ENCODE data around the gene VPS54.

Gene VPS54

GRCh38 chr2:63878486-63878885 lies 140.7 kb downstream of the VPS54 start:
- H3K27ac ChIP-seq: peak overlapping the region in 1 of 21 experiments; percentile 11
- no peak overlapping the region for H3K4me3 ChIP-seq

GRCh38 chr2:63876311-63876710 lies 142.9 kb downstream of the VPS54 start:
- no peak overlapping the region for H3K4me3 ChIP-seq
- peak overlapping the region in 7 of 21 experiments; percentile 12 to 59 (median 47) for H3K27ac ChIP-seq

GRCh38 chr2:63875559-63876245 lies 143.5 kb downstream of the VPS54 start:
- H3K4me3 ChIP-seq: no peak overlapping the region
- peak overlapping the region in 11 of 21 experiments; percentile 10 to 59 (median 37) for H3K27ac ChIP-seq

GRCh38 chr2:63875131-63875527 lies 144.1 kb downstream of the VPS54 start:
- peak overlapping the region in 4 of 21 experiments; percentile 47 to 59 (median 52) for H3K27ac ChIP-seq
- no peak overlapping the region for H3K4me3 ChIP-seq

GRCh38 chr2:63874204-63875130 lies 144.8 kb downstream of the VPS54 start:
- H3K4me3 ChIP-seq: no peak overlapping the region

GRCh38 chr2:63872571-63873328 lies 146.5 kb downstream of the VPS54 start:
- Histone ChIP-seq H3K27ac (peak overlapping the region in 1 of 21 experiments; percentile 43), H3K4me3 (no peak overlapping the region)

More at GRCh38 chr2:63874204-63875130, 144.8 kb downstream of the VPS54 start:
- H3K27ac ChIP-seq: peak overlapping the region in 1 of 21 experiments; percentile 49

GRCh38 chr2:63871864-63872263 lies 147.4 kb downstream of the VPS54 start:
- H3K27ac ChIP-seq: peak overlapping the region in 4 of 21 experiments; percentile 10 to 16 (median 12)
- no peak overlapping the region for H3K4me3 ChIP-seq

- H3K27ac ChIP-seq: no peak overlapping the region
- no peak overlapping the region for H3K4me3 ChIP-seq
Observed at GRCh38 chr2:63870679-63871078, 148.5 kb downstream of the VPS54 start.

GRCh38 chr2:63866009-63866709 lies 153.1 kb downstream of the VPS54 start:
- Histone ChIP-seq H3K27ac (peak overlapping the region in 1 of 21 experiments; percentile 48), H3K4me3 (no peak overlapping the region)

GRCh38 chr2:63865159-63865799 lies 153.9 kb downstream of the VPS54 start:
- H3K4me3 ChIP-seq: no peak overlapping the region
- H3K27ac ChIP-seq: peak overlapping the region in 1 of 21 experiments; percentile 48

GRCh38 chr2:63863707-63864106 lies 155.5 kb downstream of the VPS54 start:
- Histone ChIP-seq H3K27ac (no peak overlapping the region), H3K4me3 (no peak overlapping the region)

- H3K27ac ChIP-seq: no peak overlapping the region
- no peak overlapping the region for H3K4me3 ChIP-seq
Observed at GRCh38 chr2:63862806-63863205, 156.4 kb downstream of the VPS54 start.

- peak overlapping the region in 1 of 21 experiments; percentile 29 for H3K27ac ChIP-seq
Observed at GRCh38 chr2:63861220-63861822, 157.9 kb downstream of the VPS54 start.

GRCh38 chr2:63858291-63858690 lies 160.9 kb downstream of the VPS54 start:
- no peak overlapping the region for H3K4me3 ChIP-seq
- no peak overlapping the region for H3K27ac ChIP-seq

More at GRCh38 chr2:63861220-63861822, 157.9 kb downstream of the VPS54 start:
- H3K4me3 ChIP-seq: no peak overlapping the region

- Histone ChIP-seq H3K4me3 (no peak overlapping the region), H3K27ac (peak overlapping the region in 11 of 21 experiments; percentile 30 to 86 (median 55))
Observed at GRCh38 chr2:63856303-63856603, 163.0 kb downstream of the VPS54 start.

GRCh38 chr2:63855418-63856302 lies 163.6 kb downstream of the VPS54 start:
- no peak overlapping the region for H3K4me3 ChIP-seq

GRCh38 chr2:63853527-63854310 lies 165.5 kb downstream of the VPS54 start:
- Histone ChIP-seq H3K27ac (peak overlapping the region in 9 of 21 experiments; percentile 15 to 86 (median 47)), H3K4me3 (no peak overlapping the region)

More at GRCh38 chr2:63855418-63856302, 163.6 kb downstream of the VPS54 start:
- peak overlapping the region in 17 of 21 experiments; percentile 20 to 86 (median 48) for H3K27ac ChIP-seq

All from skin epidermis (tissue), 12 donors.